SK-N-MC (cell line): ENCODE measurements around the gene CPM.

Experiments
- EZH2 ChIP-seq: fragments of 200-600 bp; sonication (generic); IDR thresholded peaks from one replicate; pipeline ENCODE4 v1.6.1; 2017; ENCODE audit warnings: antibody characterized with exemption
- POLR2AphosphoS5 ChIP-seq: IDR thresholded peaks from 2 replicates; pipeline ENCODE4 v1.6.1; 2012; ENCODE audit warnings: mild to moderate bottlenecking, low read depth, low read length, borderline replicate concordance

GRCh38 chr12:68804657-68805591 is 128.0 kb downstream of the CPM start:
- TF ChIP-seq POLR2AphosphoS5, result no peak
- TF ChIP-seq EZH2, result no peak
